ENCODE measurements around the gene PDHB.

The PDHB gene

DNA sequence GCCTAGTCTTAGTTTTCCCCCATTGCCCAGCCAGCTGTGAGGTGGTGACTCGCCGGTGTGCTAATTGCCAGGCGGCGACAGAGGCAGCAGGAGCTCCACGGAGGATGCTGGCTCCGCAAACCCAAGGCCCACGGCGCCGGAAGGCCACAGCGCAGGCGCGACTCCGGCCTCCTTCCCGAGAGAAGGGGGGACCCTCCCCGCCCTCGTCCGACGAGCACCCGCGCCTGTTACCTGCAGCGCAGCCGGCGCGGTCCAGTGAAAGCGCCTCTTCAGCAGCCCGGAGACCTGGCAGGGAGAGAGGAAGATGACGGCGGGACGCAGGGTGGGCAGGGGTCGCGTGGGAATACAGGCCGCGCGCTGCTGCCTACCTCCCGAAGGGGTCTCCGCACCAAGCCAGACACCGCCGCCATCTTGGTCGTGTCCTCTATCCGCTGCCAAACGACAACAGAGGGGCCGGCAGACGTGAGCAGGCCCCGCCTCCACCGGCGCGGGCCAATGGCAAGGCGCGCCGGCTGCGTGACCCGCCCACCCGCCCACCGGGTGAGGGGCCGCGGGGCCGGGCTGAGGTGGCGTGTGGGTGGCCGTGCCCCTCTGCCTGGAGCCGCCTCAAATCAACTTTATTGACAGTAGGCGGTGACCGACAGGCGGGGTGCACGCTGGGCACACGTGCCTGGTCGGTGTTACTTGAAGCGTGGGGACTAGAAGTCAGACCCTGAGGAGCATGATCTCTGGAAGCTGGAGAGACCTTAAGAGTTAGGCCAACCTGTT is at the start of gene PDHB:
TSS of gene PDHB (minus strand) at position 433 of the 768 bp plus-strand sequence. CDS start at position 410, 23 bp downstream.
- DNase-seq (ENCODE audit: insufficient read length, low spot score), result peak; percentile 94
- FAIRE-seq, result peak; percentile 95

DNA sequence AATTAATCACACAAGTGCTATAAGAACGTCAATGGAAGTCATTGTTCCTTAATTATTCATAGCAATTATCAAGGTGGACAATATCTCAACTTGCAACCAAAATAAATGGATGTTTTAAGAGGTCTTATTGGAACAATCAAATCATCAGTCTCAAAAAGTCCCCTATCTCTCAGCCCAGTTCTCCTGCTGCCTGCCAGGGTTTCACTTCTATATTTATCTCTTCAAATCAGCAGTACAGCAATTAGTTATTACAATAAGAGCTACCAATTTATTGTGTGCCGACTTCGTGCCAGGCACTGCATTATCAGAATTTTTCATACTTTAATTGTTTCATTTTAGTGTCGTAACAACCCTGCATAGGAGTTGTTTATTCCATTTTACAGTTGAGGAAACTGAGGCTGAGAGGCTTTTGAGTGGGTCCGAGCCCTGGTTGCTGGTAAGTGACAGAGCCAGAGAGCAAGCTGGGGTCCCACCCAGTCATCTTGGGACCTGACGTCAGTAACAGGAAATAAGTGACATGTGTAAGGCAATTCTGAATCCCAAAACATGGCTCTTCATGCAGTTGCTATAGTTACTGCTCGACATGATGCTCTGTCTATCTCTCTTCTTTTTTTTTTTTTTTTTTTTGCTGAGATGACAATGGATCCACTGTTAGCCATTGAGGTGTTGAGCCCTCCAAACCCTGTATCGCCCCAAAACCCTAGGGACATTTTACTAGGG is 49.4 kb upstream of the PDHB start:
- FAIRE-seq (no peak), DNase-seq (ENCODE audit: insufficient read length, low spot score) (no peak)

- no peak for DNase-seq (ENCODE audit: insufficient read length, low spot score)
- FAIRE-seq, result no peak
Observed at GRCh38 chr3:58480309-58480708, 46.7 kb upstream of the PDHB start.

DNA sequence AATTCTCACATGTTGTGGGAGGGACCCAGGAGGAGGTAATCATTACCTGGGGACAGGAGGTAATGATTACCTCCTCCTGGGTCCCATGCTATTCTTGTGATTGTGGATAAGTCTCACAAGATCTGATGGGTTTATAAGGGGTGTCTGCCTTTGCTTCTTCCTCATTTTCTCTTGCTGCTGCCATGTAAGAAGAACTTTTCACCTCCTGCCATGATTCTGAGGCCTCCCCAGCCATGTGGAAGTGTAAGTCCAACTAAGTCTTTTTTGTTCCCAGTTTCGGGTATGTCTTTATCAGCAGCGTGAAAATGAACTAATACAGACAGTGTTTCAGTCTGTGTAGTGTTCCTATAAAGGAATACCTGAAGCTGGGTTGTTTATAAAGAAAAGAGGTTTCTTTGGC is 45.1 kb upstream of the PDHB start:
- FAIRE-seq, result no peak
- DNase-seq (ENCODE audit: insufficient read length, low spot score), result no peak

DNA sequence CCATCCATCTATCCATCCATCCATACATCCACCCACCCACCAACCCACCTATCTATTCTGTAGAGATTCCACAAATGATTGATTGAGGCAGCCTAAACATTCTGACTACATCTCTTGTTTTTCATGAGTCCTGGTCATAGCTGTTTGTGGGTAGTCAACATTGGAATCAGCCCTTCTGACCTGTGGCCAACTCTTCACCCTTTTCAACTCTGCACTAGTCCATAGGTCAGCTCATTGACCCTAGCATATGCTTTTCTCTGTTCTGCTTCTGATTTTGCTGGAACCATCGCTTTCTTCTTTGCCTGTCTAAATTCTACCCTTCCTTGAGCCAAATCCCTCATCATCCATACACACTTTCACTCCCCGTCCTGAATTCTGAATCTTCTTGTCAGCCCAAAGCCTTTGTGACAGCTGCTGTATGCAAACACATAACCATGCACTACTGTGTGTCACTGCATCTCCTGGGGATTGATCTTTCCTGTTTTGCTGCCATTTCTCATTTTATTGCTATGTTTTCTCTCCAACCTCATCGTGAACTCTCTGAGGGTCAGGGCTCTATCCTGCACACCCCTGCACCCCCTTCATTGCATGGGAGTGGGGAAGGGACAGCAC is 41.4 kb upstream of the PDHB start:
- no peak for DNase-seq (ENCODE audit: insufficient read length, low spot score)
- FAIRE-seq, result no peak

DNA sequence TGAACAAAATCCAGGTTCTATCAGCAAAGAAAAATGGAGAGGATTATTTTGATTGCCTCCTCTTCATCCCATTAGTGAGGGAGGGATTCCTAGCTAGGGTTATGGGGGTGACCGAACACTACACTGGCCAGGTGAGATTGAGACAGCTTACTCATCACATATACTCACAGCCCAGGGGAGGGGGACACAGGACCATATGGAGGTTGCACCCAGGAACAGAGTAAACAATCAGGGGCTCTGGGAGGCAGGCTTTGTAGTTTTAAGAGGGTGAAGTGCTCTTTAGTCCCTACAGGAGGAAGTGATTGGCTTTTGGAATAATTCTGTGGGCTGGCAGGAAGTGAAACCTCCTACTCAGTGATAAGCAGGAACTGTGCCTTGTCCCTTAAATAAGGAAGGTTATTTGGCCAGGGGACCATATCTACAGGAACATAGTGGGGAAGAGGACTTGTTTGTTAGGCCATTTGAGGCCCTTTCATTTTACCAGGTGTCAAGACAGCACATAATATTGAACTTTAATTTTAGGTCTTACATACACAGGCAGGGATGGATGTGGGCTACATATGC is 40.8 kb upstream of the PDHB start:
- FAIRE-seq, result peak; percentile 52
- no peak for DNase-seq (ENCODE audit: insufficient read length, low spot score)

GRCh38 chr3:58473275-58473674 is 39.6 kb upstream of the PDHB start:
- DNase-seq (ENCODE audit: insufficient read length, low spot score) (no peak), FAIRE-seq (no peak)

- FAIRE-seq (peak; percentile 93), DNase-seq (ENCODE audit: insufficient read length, low spot score) (peak; percentile 89)
Observed at GRCh38 chr3:58471025-58471887, 37.6 kb upstream of the PDHB start.

DNA sequence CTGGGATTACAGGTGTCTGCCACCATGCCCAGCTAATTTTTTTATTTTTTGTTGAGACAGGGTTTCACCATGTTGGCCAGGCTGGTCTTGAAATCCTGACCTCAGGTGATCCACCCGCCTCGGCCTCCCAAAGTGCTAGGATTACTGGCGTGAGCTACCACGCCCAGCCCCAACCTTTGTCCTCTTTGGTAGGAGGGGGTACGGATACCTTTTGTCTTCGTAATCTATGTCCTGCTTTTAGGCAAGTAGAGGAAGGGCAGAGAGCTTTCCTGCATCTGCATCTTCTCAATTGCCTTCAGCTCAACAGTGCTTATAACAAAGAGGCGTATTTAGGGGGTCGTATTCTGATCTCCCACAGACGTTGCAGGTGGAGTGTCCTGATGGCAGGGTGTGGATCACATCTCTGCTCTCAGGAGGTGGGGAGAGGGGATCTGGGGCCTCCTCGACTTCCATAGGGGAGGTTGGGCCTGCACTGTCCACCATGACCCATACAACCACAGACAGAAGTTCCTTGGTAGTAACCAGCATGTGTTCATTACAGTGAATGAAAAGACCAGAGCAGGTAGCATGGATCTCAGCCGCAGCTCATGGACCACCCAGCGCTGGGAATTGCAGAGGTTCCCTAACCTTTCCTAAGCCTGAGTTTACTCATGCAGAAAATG is 36.9 kb upstream of the PDHB start:
- DNase-seq (ENCODE audit: insufficient read length, low spot score), result no peak
- no peak for FAIRE-seq

DNA sequence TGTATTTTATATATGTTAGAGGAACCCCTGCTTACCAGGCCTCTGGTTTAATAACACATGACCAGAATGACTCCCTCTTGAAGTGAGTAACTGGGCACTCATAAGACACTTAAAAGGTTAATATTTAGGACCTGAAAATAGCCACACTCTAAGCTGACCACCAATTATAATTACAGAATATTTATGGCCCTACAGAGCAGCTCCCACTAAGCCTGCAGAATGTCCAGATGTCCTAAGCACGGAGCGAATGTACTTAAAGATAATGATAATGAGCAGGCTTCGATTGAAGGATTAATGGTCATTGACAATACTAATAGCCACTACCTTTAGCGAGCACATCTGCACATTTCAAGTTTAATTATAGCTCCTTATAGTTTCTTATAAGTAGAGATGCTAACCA is 35.5 kb upstream of the PDHB start:
- FAIRE-seq (no peak), DNase-seq (ENCODE audit: insufficient read length, low spot score) (no peak)

DNA sequence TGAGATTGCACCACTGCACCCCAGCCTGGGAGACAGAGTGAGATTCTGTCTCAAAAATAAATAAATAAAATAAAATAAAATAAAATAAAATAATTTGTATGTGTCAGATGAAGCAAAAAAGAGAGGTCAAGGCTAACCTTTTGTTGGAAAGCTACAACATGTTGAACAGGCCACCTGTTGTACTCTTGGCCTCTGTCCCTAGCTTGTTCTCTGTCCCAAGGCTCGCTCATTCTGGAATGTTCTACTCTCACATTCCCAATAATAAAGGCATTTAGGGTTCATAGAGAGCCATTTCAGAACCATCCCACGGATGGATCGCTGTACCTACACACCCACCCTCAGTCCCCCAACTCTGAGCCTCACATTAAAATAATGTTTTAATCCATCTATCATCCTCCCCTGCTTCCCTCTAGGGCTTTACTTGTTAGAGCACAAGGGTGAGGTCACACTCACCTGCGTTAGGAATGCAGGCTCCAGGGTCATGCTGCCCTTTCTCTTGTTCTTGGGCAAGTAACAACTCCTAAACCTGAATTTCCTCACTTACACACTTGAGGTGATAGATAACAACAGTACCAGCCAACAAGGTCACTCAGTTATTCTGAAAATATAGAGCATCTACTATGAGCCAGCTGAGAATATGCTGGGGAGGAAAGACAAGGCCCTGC is 33.4 kb upstream of the PDHB start:
- FAIRE-seq (no peak), DNase-seq (ENCODE audit: insufficient read length, low spot score) (no peak)

DNA sequence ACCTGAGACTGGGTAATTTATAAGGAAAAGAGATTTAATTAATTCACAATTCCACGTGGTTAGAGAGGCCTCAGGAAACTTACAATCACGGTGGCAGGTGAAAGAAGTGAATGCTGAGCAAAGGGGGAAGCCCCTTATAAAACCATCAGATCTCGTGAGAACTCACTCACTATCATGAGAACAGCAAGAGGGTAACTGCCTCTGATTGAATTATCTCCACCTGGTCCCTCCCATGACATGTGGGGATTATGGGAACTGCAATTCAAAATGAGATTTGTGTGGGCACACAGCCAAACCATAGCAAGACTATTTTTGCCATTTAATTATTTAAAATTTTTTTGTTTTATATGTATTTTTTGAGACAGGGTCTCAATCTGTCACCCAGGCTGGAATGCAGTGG is 31.2 kb upstream of the PDHB start:
- DNase-seq (ENCODE audit: insufficient read length, low spot score) (no peak), FAIRE-seq (no peak)

- no peak for FAIRE-seq
- DNase-seq (ENCODE audit: insufficient read length, low spot score), result no peak
Observed at GRCh38 chr3:58463942-58464271, 30.3 kb upstream of the PDHB start.

- FAIRE-seq (peak; percentile 81), DNase-seq (ENCODE audit: insufficient read length, low spot score) (peak; percentile 87)
Observed at GRCh38 chr3:58463181-58463941, 29.7 kb upstream of the PDHB start.

DNA sequence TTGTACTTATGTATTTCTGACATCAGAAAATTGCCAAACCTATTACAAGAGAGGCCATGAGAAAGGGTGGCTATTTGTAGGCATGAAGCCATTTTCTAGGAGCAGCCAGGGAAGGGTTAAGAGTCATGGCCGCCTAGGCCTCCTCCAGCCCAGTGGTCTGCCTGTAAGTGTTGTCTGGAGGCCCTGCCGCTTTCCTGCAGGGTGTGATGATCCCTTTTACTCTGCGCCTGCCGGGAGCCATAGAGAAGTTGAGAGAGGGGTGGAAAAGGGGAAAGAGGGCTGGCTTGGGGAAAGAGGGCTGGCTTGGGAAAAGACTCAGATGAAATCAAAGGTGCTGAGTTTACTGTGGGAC is 29.2 kb upstream of the PDHB start:
- DNase-seq (ENCODE audit: insufficient read length, low spot score), result no peak
- FAIRE-seq, result no peak

DNA sequence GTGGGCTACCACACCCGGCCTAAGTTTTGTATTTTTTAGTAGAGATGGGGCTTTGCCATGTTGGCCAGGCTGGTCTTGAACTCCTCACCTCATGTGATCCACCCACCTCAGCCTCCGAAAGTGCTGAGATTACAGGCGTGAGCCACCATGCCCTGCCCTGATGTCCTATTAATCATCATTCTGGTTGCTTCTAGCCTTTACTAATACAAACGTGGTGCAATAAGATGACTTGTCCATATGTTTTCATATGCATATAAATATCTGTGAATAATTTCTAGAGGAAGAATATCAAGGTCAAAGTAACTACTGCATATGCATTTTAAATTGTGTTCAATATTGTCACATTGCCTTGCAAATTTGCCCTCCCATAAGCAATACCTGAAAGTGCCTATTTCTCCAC is 25.5 kb upstream of the PDHB start:
- DNase-seq (ENCODE audit: insufficient read length, low spot score), result no peak
- no peak for FAIRE-seq

DNA sequence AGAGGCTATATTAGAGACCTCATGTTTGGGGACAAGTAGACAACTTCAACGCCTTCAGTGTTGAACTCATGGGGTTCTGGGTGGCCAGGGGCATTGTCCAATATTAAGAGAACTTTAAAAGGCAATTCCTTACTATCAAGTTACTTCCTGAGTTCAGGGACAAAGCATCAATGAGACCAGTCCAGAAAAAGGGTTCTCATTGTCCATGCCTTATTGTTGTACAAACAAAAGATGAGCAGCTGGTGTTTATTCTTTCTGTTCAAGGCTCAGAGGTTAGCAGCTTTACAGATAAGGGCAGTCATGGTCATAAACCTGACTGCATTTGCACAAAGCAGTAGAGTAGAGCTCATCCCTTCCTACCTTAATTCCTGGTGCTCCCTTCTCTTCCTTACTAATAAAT is 18.5 kb upstream of the PDHB start:
- DNase-seq (ENCODE audit: insufficient read length, low spot score) (no peak), FAIRE-seq (no peak)

DNA sequence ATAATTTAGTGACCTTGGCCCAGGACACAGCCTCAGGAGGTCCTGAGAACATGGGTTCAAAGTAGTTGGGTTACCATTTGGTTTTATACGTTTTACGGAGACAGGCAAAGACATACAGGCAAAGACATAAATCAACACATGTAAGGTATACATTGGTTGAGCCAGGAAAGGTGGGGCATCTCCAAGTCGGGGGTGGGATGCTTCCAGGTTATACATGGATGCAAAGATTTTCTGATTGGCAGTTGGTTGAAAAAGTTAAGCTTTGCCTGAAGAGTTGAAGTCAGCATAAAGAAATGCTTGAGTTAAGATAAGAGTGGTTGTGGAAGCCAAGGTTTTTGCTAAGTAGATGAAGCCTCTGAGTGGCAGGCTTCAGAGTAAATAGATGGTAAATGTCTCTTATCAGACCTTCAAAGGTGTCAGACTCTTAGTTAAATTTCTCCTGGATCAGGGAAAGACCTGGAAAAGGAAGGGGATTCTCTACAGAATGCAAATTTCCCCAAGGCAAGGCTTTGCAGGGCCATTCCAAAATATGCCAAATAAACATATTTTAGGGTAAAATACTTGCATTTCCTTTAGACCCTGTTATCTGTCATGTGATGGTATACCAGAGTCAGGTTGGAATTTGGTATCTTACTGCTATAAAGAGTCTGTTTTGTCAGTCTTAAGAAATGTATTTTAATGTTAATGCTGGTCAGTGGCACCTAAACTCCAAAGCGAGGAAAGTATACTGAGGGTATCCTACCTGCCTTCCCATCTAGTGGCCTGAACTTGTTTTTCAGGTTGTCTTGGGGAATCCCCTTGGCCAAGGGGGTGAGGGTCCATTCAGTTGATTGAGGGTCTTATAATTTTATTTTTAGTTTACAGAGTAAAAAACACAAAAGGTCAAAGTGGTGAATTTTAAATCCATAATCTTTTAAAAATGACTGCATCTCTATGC is 8.2 kb upstream of the PDHB start:
- DNase-seq (ENCODE audit: insufficient read length, low spot score) (no peak), FAIRE-seq (no peak)
